Common myeloid progenitor, CD34-positive (primary cell): Measurements from ENCODE around the gene ZC3H8.
A peak's percentile ranks its signal among the peaks of the same experiment; 100 is the strongest.

Experiments used
- CTCF ChIA-PET: fragments of 350-600 bp; sonication (Branson Sonifier 250); formaldehyde crosslinking; loops from one replicate; lab custom pipeline; 2021; ENCODE audit warnings: antibody characterized with exemption; lab: Charles Lee
- POLR2A ChIA-PET: fragments of 350-600 bp; sonication (Branson Sonifier 250); formaldehyde crosslinking; loops from one replicate; lab custom pipeline; 2021; ENCODE audit warnings: antibody characterized with exemption; lab: Charles Lee
- DNase-seq, 3 donors: peaks; one replicate each; pipeline versions ENCODE4 v3.0.0 to v3.0.0-alpha.2; 2013
- H3K27ac ChIP-seq, 2 experiments: 1 replicate in 1 of 2; 2 replicates in 1 of 2; pipeline ENCODE4 v1.7.0; 2013; ENCODE audit warnings: inconsistent platforms in 2 of 2, low read length in 2 of 2, mild to moderate bottlenecking in 2 of 2, low read depth in 1 of 2, moderate library complexity in 1 of 2; ENCODE audit not compliant: severe bottlenecking in 2 of 2, insufficient read depth in 1 of 2, poor library complexity in 1 of 2
- H3K27me3 ChIP-seq, 5 experiments: replicated peaks in 2 of 5; 1 replicate in 3 of 5; 2 replicates in 2 of 5; pipeline versions ENCODE4 v1.6.1 to v1.7.0; 2013; ENCODE audit warnings: low read length in 4 of 5, mild to moderate bottlenecking in 2 of 5, moderate library complexity in 2 of 5, inconsistent platforms in 1 of 5; ENCODE audit not compliant: insufficient read depth in 5 of 5, control insufficient read depth in 4 of 5
- H3K36me3 ChIP-seq, 4 experiments: 1 replicate in 2 of 4; 2 replicates in 2 of 4; pipeline versions ENCODE4 v1.6.1 to v1.7.0; 2013; ENCODE audit warnings: low read length in 3 of 4, control low read depth in 1 of 4, mild to moderate bottlenecking in 1 of 4; ENCODE audit not compliant: control insufficient read depth in 4 of 4, insufficient read depth in 4 of 4
- H3K4me1 ChIP-seq, 4 experiments: 1 replicate in 3 of 4; 2 replicates in 1 of 4; pipeline versions ENCODE4 v1.6.1 to v1.7.1; 2013; ENCODE audit warnings: low read length in 3 of 4, mild to moderate bottlenecking in 3 of 4, control low read depth in 1 of 4, inconsistent platforms in 1 of 4, moderate library complexity in 1 of 4; ENCODE audit not compliant: control insufficient read depth in 4 of 4, insufficient read depth in 4 of 4; ENCODE audit errors: control extremely low read depth in 1 of 4
- H3K4me3 ChIP-seq, 7 experiments: 1 replicate in 4 of 7; 2 replicates in 3 of 7; pipeline versions ENCODE4 v1.5.1 to v1.7.0; 2013; ENCODE audit warnings: mild to moderate bottlenecking in 7 of 7, low read length in 6 of 7, moderate library complexity in 6 of 7, inconsistent platforms in 2 of 7, low read depth in 2 of 7, control low read depth in 1 of 7; ENCODE audit not compliant: insufficient read depth in 4 of 7, control insufficient read depth in 1 of 7; ENCODE audit errors: extremely low read depth in 1 of 7
- H3K9me3 ChIP-seq, 5 experiments: 1 replicate in 4 of 5; 2 replicates in 1 of 5; pipeline versions ENCODE4 v1.6.1 to v1.7.1; 2013; ENCODE audit warnings: low read length in 4 of 5, mild to moderate bottlenecking in 2 of 5, inconsistent platforms in 1 of 5, low read depth in 1 of 5, moderate library complexity in 1 of 5; ENCODE audit not compliant: control insufficient read depth in 4 of 5, insufficient read depth in 2 of 5; ENCODE audit errors: control extremely low read depth in 1 of 5
- WGBS: methylation state at CpG from one replicate; pipeline ENCODE4 v1.1.5; 2013; ENCODE audit not compliant: insufficient coverage; 5-methylcytosine and 5-hydroxymethylcytosine counted together

Gene ZC3H8

GRCh38 chr2:112275887-112276773 lies 21.3 kb upstream of the ZC3H8 start:
- peak overlapping the region; percentile 99 to 100 for H3K27ac ChIP-seq
- no peaks in the 10 kb centered on the region for H3K9me3 ChIP-seq
- WGBS: 0% methylated on average over 31 of the region's 66 CpGs
- CTCF ChIA-PET: interaction anchor here (1.9 kb wide), 1 partner anchor 16 kb away, joined by 9 read pairs; no protein-coding TSS in a partner anchor
- H3K27me3 ChIP-seq: no peaks in the 10 kb centered on the region
- peak; percentile 84 to 94 (median 93) for DNase-seq
- H3K4me3 ChIP-seq: peak overlapping the region; percentile 86 to 95 (median 92)
- POLR2A ChIA-PET: interaction anchor here (1.0 kb wide), 1 partner anchor 10 kb away, joined by 3 read pairs; no protein-coding TSS in a partner anchor
- peaks cover 0 to 12% (median 6%) of the 10 kb centered on the region in 4 experiments for H3K4me1 ChIP-seq
- no peaks in the 10 kb centered on the region for H3K36me3 ChIP-seq

- 0% methylated on average over 59 of the region's 60 CpGs for WGBS
- POLR2A ChIA-PET: interaction anchor here (0.6 to 1.0 kb wide), 5 partner anchors 9 to 214 kb away, joined by 3 to 4 read pairs (median 3); partner anchors contain the start of gene ZC3H8
- Histone ChIP-seq H3K9me3 (no peaks in the 10 kb centered on the region), H3K36me3 (no peaks in the 10 kb centered on the region), H3K27me3 (no peaks in the 10 kb centered on the region), H3K27ac (peak within 1 kb of the TSS; percentile 99 to 100), H3K4me3 (peak within 1 kb of the TSS; percentile 86 to 95 (median 92)), H3K4me1 (peaks cover 0 to 12% (median 6%) of the 10 kb centered on the region in 4 experiments)
- peak; percentile 99 for DNase-seq
- CTCF ChIA-PET: interaction anchor here (1.1 kb wide), 1 partner anchor 20 kb away, joined by 5 read pairs; no protein-coding TSS in a partner anchor
Observed at GRCh38 chr2:112275311-112275886, 20.6 kb upstream of the ZC3H8 start, which contains the start of gene ZC3H6. Gene ZC3H6 (plus strand): TSS chr2:112275597. CDS start chr2:112275995, 398 bp downstream.

- POLR2A ChIA-PET: no interaction called here
- no peaks in the 10 kb centered on the region for H3K27me3 ChIP-seq
- peaks cover 0 to 12% (median 6%) of the 10 kb centered on the region in 4 experiments for H3K4me1 ChIP-seq
- CTCF ChIA-PET: interaction anchor here (1.0 to 1.2 kb wide), 2 partner anchors 13 to 14 kb away, joined by 3 to 5 read pairs; no protein-coding TSS in a partner anchor
- no peak overlapping the region for H3K4me3 ChIP-seq
- peaks cover 0 to 7% (median 0%) of the 10 kb centered on the region in 5 experiments for H3K9me3 ChIP-seq
- no peak for DNase-seq
- 100% methylated on average over 5 of the region's 5 CpGs for WGBS
- H3K36me3 ChIP-seq: no peaks in the 10 kb centered on the region
- peak overlapping the region in 1 of 2 experiments; percentile 52 for H3K27ac ChIP-seq
Observed at GRCh38 chr2:112273349-112273748, 18.5 kb upstream of the ZC3H8 start.

GRCh38 chr2:112272669-112273068 lies 17.8 kb upstream of the ZC3H8 start:
- Histone ChIP-seq H3K4me1 (peaks cover 0 to 12% (median 6%) of the 10 kb centered on the region in 4 experiments), H3K27me3 (no peaks in the 10 kb centered on the region), H3K27ac (peak overlapping the region in 1 of 2 experiments; percentile 52), H3K4me3 (no peak overlapping the region), H3K9me3 (peaks cover 0 to 11% (median 3%) of the 10 kb centered on the region in 5 experiments), H3K36me3 (no peaks in the 10 kb centered on the region)
- DNase-seq: no peak
- 95% methylated on average over 4 of the region's 5 CpGs for WGBS
- POLR2A ChIA-PET: no interaction called here
- CTCF ChIA-PET: interaction anchor here (0.6 to 2.3 kb wide), 3 partner anchors 12 to 386 kb away, joined by 3 to 7 read pairs (median 4); no protein-coding TSS in a partner anchor

- no peak overlapping the region for H3K4me3 ChIP-seq
- no peaks in the 10 kb centered on the region for H3K36me3 ChIP-seq
- ChIA-PET CTCF (interaction anchor here (1.4 kb wide), 1 partner anchor 8 kb away, joined by 9 read pairs; no protein-coding TSS in a partner anchor), POLR2A (no interaction called here)
- no peak overlapping the region for H3K27ac ChIP-seq
- WGBS: no CpG with 5 or more reads among the region's 1 CpG
- no peaks in the 10 kb centered on the region for H3K4me1 ChIP-seq
- no peaks in the 10 kb centered on the region for H3K27me3 ChIP-seq
- peaks cover 0 to 12% (median 3%) of the 10 kb centered on the region in 5 experiments for H3K9me3 ChIP-seq
- no peak for DNase-seq
Observed at GRCh38 chr2:112268547-112268946, 13.7 kb upstream of the ZC3H8 start.

- H3K4me1 ChIP-seq: peaks cover 0 to 5% (median 3%) of the 10 kb centered on the region in 4 experiments
- no peaks in the 10 kb centered on the region for H3K36me3 ChIP-seq
- no peak overlapping the region for H3K4me3 ChIP-seq
- no peak overlapping the region for H3K27ac ChIP-seq
- CTCF ChIA-PET: interaction anchor here (0.5 kb wide), 1 partner anchor 168 kb away, joined by 3 read pairs; no protein-coding TSS in a partner anchor
- no peak for DNase-seq
- H3K27me3 ChIP-seq: no peaks in the 10 kb centered on the region
- POLR2A ChIA-PET: no interaction called here
- H3K9me3 ChIP-seq: peaks cover 0 to 14% (median 4%) of the 10 kb centered on the region in 5 experiments
Observed at GRCh38 chr2:112262876-112263275, 8.0 kb upstream of the ZC3H8 start.
